NCI-H524 (cell line): Measurements from ENCODE around the gene KCNQ2.
A peak's percentile ranks its signal among the peaks of the same experiment; 100 is the strongest.

Experiments
- DNase-seq, 2 experiments: peaks; one replicate each; lab custom pipeline; 2025; lab: John Stamatoyannopoulos, UW

KCNQ2 gene

GRCh38 chr20:63490416-63490815, 18.0 kb upstream of the KCNQ2 start:
- DNase-seq = no peak

- DNase-seq = no peak
These were observed 16.1 kb upstream of the KCNQ2 start for GRCh38 chr20:63488315-63489251.

- DNase-seq = no peak
These were observed 15.4 kb upstream of the KCNQ2 start for GRCh38 chr20:63487781-63488241.

- DNase-seq = no peak
These were observed 14.8 kb upstream of the KCNQ2 start for GRCh38 chr20:63487116-63487764.

DNA sequence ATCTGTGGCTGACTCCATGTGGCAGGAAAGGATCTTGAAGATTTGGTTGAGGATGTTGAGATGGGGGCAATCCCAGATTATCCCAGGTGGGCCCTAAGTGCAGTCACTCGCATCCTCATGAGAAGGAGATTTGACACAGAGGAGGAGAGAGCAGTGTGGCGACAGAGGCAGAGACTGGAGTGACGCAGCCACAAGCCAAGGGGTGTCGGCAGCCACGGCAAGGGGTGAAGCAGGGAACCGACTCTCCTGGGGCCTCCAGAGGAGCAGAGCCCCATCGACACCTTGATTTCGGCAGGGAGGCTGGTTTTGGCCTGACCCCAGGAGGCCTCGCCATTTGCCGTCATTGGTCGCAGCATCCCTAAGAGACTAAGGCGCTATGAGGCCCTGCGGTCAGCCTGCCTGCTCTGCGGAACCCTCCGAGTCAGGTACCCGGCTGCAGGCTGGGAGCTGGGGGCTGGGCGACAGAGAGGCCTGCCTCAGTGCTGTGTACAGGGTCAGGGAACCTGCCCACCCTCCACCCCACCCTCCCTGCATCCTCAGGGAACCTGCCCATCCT, 13.9 kb upstream of the KCNQ2 start:
- DNase-seq = no peak

DNA sequence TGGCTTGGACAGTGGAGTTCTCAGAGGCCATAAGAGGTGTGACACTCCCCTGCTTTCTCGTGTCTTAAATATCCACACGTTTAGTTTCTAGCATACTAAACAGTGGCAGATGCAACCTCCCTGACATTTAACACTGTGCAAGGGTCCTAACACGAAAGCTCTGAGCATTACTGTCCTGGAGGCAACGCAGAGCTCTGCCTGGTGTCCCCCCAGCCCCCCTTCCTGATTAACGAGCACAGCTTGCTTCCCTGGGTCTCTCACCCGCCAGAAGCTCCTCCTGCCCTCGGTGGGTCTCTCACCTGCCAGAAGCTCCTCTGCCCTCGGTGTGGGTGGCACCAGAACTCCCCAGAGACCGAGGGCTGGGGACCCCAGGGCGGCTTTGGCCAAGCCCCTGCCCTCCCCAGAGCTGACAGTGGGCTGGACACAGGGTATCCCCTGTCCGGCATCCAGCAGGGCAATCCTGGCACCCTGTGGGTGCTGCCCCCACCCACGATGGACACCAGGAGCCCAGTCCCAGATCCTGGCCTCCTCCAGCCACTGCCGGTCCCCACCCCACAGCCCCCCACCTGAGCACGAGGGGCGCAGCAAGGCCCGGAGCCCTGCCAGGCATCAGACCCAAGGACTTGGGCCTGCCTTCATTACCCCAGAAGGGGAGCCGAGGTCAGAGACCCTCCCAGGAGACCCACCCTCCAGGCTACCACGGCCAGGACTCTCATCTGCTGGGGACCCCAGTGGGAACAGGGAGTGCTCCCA, 12.4 kb upstream of the KCNQ2 start:
- DNase-seq = peak in 1 of 2 experiments; percentile 52

GRCh38 chr20:63484236-63484635, 11.8 kb upstream of the KCNQ2 start:
- DNase-seq = no peak

DNA sequence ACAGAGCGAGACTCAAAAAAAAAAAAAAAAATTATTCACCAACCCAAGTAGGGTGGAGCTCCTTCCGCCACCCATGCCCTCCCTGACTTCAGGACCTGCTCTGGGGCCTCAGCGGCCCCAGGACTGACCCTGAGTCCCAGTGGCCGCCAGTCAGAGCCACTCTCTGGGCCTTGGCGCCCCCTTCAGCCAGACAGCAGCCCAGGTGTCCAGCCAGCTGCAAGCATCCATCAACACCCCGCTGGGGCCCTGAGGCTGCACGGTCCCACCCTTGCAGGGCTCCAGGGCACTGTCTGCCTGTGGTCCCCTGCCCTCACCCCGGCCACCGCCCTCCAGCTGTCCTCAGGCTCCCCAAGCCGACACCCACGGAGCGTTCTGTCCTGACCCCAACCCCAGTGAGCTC, 11.4 kb upstream of the KCNQ2 start:
- peak; percentile 31 to 57 for DNase-seq

- DNase-seq = no peak
These were observed 9.6 kb upstream of the KCNQ2 start for GRCh38 chr20:63482021-63482587.

GRCh38 chr20:63481503-63481902, 9.0 kb upstream of the KCNQ2 start:
- DNase-seq = no peak

- DNase-seq = peak in 1 of 2 experiments; percentile 66
These were observed 7.4 kb upstream of the KCNQ2 start for GRCh38 chr20:63479695-63480419.

DNA sequence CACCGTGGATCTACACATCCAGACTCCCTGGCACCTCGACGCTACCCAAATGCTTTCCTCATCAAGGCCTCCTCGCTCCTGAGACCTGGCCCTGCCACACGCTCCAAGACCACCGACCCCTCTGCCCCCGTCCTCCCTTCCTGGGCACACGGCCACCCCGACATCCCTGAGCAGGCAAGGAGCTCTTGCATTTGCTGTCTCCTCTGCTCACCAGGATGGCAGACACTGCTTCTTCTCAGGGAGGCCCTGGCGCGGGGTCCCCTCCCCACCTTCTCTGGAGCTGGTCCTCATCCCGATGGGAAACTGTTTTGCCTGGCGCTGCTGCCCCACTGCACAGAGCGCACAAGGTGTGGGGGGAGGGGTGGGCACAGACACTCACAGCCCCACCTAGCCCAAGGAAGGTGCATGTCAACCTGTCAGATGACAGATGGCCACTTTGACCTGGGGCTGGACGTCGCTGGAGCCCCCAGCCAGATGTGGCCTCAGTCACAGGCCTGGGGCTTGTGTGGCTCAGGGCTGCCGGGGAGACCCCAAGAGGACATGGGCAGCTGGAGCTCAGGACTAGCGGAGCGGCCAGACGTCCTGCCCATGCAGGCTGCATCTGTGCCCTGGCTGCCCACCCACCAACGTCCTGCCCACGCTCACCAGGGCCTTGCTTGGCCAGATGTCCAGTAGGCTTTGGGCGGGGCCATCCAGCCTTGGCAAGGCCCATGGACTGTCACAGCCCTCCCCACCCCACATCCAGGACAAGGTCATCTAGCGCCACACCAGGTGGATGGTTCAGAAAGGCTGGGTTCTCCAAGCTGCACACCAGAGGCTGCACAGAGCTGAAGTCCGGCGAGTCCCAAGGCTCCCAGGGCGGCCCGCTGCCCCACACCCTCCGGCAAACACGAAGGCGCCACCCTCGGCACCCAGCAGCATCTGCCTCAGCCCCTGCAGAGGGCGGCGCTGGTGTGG, 6.2 kb upstream of the KCNQ2 start:
- no peak for DNase-seq

DNA sequence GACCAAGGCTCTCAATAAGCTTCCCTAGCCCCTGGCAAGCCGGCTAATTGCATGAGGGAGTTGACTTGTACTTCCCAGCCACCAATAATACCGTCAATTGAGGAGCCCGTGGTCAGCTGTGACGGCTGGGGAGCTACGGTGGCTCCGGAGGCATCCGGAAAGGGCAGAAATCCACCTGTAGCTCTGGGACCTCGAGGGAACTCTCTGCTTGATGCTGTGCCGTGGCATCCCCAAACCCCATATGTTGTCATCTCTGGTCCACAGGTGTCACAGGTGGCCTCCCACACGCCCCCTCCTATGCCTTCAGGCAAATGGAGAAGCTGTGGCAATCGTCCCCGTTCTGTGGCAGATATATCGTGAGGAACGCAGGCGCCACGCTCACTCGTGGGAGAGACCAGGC, 5.5 kb upstream of the KCNQ2 start:
- DNase-seq = no peak

DNA sequence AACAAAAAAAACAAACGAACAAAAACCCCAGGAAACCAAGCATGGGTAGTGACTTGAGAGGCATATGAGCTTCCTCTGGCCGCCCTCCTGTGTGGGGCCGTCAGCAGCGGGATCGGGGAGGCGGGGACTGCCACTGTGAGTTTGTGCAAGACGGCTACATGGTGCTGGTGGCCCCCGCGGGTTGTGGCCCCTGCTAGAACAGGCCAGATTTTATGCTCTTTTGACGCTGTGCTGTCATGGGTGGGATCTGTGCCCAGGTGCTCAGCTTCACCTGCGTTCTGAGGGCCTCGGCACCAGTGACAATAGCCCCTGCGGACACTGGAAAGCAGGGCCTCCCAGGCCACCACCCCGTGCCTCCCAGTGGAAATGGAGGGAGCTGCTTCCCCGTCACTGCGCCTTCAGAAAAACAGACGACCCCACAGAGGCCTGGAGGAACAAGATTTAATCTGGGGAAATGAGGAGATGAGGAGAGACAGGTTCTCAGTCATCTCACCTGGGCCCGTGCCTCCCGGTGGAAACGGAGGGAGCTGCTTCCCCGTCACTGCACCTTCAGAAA, 4.7 kb upstream of the KCNQ2 start:
- DNase-seq = no peak

DNA sequence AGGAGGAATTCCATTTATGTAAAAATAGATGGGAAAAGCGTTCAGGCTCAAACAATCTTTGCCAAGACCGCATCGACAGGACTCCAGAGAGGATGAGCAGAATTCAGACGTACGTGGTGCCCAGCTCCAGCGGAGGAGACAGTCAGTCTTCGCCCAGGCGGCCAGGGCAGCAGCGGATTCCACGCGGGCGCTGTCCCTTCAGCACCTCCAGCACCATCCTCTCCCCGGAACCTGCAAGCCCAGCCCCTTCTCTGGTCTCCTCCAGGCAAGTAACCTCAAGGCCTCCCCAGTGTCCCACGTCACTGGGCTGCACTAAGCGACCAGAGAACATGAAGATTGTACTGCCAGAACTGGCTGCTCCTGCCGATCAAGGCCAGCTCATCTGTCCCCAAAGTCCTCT, 2.8 kb upstream of the KCNQ2 start:
- no peak for DNase-seq

GRCh38 chr20:63473555-63474449, 1.3 kb upstream of the KCNQ2 start:
- DNase-seq = peak in 1 of 2 experiments; percentile 45

- DNase-seq = no peak
These were observed 471 bp upstream of the KCNQ2 start for GRCh38 chr20:63472862-63473390.

- no peak for DNase-seq
These were observed 806 bp downstream of the KCNQ2 start for GRCh38 chr20:63471717-63471980.
